NCI-H1417 treated with DMSO at 0.1 percent for 48 hours (cell line): ENCODE measurements around the gene TSHZ1.

Experiments used
- DNase-seq: peaks from one replicate; lab custom pipeline; 2025; lab: John Stamatoyannopoulos, UW

TSHZ1 gene

GRCh38 chr18:75208836-75209128, 1.8 kb upstream of the TSHZ1 start:
- no peak for DNase-seq

- DNase-seq: peak; percentile 44
These were observed 1.3 kb upstream of the TSHZ1 start, which contains the start of gene PTGR3 for GRCh38 chr18:75209129-75209950. Gene PTGR3, minus strand, starts transcription at chr18:75209139. Its CDS starts 81 bp downstream, at chr18:75209058.

GRCh38 chr18:75209951-75210258, 692 bp upstream of the TSHZ1 start:
- DNase-seq: no peak

- peak; percentile 62 for DNase-seq
These were observed 515 bp downstream of the TSHZ1 start for GRCh38 chr18:75211002-75211621.

GRCh38 chr18:75211626-75211952, 992 bp downstream of the TSHZ1 start:
- no peak for DNase-seq

GRCh38 chr18:75211953-75212750, 1.6 kb downstream of the TSHZ1 start:
- DNase-seq: peak; percentile 30

- no peak for DNase-seq
These were observed 2.1 kb downstream of the TSHZ1 start for GRCh38 chr18:75212751-75213090.

- peak; percentile 63 for DNase-seq
These were observed 3.2 kb downstream of the TSHZ1 start for GRCh38 chr18:75213611-75214331.

- no peak for DNase-seq
These were observed 3.7 kb downstream of the TSHZ1 start for GRCh38 chr18:75214332-75214690.

GRCh38 chr18:75214766-75215510, 4.3 kb downstream of the TSHZ1 start:
- DNase-seq: peak; percentile 34

GRCh38 chr18:75215663-75216062, 5.1 kb downstream of the TSHZ1 start:
- no peak for DNase-seq

- no peak for DNase-seq
These were observed 5.8 kb downstream of the TSHZ1 start for GRCh38 chr18:75216212-75216910.

- DNase-seq: no peak
These were observed 6.5 kb downstream of the TSHZ1 start for GRCh38 chr18:75216911-75217689.

- DNase-seq: peak; percentile 28
These were observed 7.7 kb downstream of the TSHZ1 start for GRCh38 chr18:75218065-75218923.

- DNase-seq: no peak
These were observed 9.3 kb downstream of the TSHZ1 start for GRCh38 chr18:75219745-75220375.

GRCh38 chr18:75220551-75221355, 10.2 kb downstream of the TSHZ1 start:
- no peak for DNase-seq

- no peak for DNase-seq
These were observed 10.8 kb downstream of the TSHZ1 start for GRCh38 chr18:75221397-75221796.

GRCh38 chr18:75221897-75222296, 11.3 kb downstream of the TSHZ1 start:
- no peak for DNase-seq
